Activated CD4-positive, alpha-beta memory T cell treated with anti-CD3 and anti-CD28 coated beads for 36 hours (primary cell): ENCODE data around the gene CIC. TPM values are rescaled to one million over a fixed set of nuclear protein-coding genes. Genes with fewer than 3 reads are reported as not detected.
"Not testable (repeated sequence)": the region's sequence is repeated elsewhere in the genome, so short reads cannot be mapped to it uniquely, and the experiment has no call there.

ENCODE experiments used
- CTCF ChIA-PET: fragments of 350-600 bp; sonication (Branson Sonifier 250); formaldehyde crosslinking; loops from one replicate; lab custom pipeline; 2021; ENCODE audit warnings: antibody characterized with exemption, inconsistent platforms; lab: Charles Lee
- POLR2A ChIA-PET: fragments of 350-600 bp; sonication (Branson Sonifier 250); formaldehyde crosslinking; loops from one replicate; lab custom pipeline; 2021; ENCODE audit warnings: antibody characterized with exemption; lab: Charles Lee
- DNase-seq: peaks from one replicate; pipeline ENCODE4 v3.0.0-alpha.2; 2020
- H3K27ac Mint-ChIP-seq: one replicate; pipeline ENCODE4 v1.8.0; 2021; ENCODE audit warnings: mixed read lengths
- H3K27me3 Mint-ChIP-seq: one replicate; pipeline ENCODE4 v1.8.0; 2021; ENCODE audit warnings: mixed read lengths
- H3K36me3 Mint-ChIP-seq: one replicate; pipeline ENCODE4 v1.8.0; 2021; ENCODE audit warnings: mixed read lengths
- H3K4me1 Mint-ChIP-seq: one replicate; pipeline ENCODE4 v1.8.0; 2021; ENCODE audit warnings: low read depth, mixed read lengths
- H3K4me3 Mint-ChIP-seq: one replicate; pipeline ENCODE4 v1.8.0; 2021; ENCODE audit warnings: mild to moderate bottlenecking, mixed read lengths
- H3K9me3 Mint-ChIP-seq: one replicate; pipeline ENCODE4 v1.8.0; 2021; ENCODE audit warnings: mixed read lengths
- intact Hi-C: fragments of 100-400 bp; cut with micrococcal nuclease; formaldehyde crosslinking; loops from one replicate; pipeline ENCODE4 v1.15.1; 2023
- total RNA-seq, 2 experiments: library from RNA; stranded (reverse); gene quantifications; one replicate each; pipeline ENCODE4 v1.2.3, GENCODE V29; 2021

Gene CIC
- total RNA-seq, 2 experiments from 2014 or later, result 56.9 to 64.2 TPM

DNA sequence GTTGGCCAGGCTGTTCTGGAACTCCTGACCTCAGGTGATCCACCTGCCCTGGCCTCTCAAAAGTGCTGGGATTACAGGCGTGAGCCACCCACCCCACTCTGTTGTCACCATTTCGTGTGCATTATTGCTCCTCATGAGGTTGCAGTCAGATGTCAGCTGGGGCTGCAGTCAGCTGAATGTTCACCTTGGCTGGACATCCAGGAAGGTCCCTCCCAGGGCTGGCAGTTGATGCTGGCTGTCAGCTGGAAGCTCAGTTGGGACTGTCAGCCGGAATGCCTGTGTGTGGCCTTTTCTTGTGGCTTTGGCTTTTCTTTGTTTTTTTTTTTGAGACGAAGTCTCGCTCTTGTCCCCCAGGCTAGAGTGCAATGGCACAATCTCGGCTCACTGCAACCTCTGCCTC, 63.0 kb downstream of the CIC start:
- CTCF ChIA-PET, result no interaction called here

DNA sequence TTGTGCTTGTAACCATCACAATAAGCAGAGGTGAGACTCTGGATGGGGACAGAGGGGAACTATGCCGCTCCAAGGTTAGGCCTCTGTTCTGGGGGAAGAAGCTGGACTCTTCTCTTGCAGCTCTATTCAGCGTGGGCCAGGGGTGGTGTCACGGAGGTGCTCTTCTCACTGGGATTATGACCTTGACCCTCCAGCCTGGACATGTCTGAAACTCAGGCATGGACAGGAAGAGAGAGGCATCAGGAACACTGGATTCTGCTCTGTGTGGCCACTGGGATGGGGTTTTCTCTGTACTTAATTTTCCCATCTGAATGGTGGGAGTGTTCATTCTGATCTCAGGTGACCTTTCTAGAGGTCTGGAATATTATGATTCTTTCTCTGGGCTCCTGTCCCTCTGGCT, 64.0 kb downstream of the CIC start:
- ChIA-PET CTCF (no interaction called here), POLR2A (no interaction called here)
- intact Hi-C loops, result no loop called here
- H3K27ac Mint-ChIP-seq, result no peak overlapping the region
- H3K9me3 Mint-ChIP-seq, result no peaks in the 10 kb centered on the region
- H3K4me1 Mint-ChIP-seq, result no peaks in the 10 kb centered on the region
- no peak overlapping the region for H3K4me3 Mint-ChIP-seq
- DNase-seq, result no peak
- no peaks in the 10 kb centered on the region for H3K36me3 Mint-ChIP-seq
- H3K27me3 Mint-ChIP-seq, result no peaks in the 10 kb centered on the region

More for the DNA sequence above, 63.0 kb downstream of the CIC start:
- Mint-ChIP-seq H3K4me3 (no peak overlapping the region), H3K27me3 (no peaks in the 10 kb centered on the region), H3K36me3 (no peaks in the 10 kb centered on the region), H3K27ac (no peak overlapping the region), H3K9me3 (no peaks in the 10 kb centered on the region), H3K4me1 (no peaks in the 10 kb centered on the region)
- no peak for DNase-seq
- POLR2A ChIA-PET, result no interaction called here
- intact Hi-C loops, result no loop called here

DNA sequence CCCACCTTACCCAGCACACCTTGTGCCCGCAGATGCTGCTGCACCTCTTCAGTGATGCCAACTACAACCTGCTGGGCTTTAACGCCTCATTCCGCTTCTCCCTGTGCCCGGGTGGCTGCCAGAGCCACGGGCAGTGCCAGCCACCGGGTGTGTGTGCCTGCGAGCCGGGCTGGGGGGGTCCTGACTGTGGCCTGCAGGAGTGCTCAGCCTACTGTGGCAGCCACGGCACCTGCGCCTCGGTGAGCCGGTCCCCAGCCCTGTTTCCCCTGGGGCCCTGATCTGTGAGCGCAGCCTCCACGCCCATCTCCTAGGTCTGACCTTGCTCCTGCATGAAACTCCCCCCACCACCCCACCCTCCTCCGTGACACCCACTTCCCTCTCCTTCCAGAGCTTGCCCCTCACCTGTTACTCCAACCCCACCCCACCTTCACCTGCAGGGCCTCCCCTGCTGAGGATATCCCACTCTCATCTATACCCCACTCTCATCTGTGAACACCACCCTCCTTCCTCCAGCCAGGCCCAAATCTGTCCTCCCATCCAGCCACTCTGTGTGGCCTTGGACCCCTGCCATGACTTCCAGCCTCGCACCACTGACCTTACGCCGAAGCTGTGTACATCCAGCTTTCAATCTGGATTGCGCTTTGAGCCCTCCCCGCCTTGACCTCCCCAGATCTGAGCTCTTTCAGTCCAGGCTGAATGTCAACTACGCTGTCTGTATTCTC, 65.1 kb downstream of the CIC start:
- Mint-ChIP-seq H3K27ac (no peak overlapping the region), H3K27me3 (no peaks in the 10 kb centered on the region), H3K4me3 (no peak overlapping the region), H3K36me3 (no peaks in the 10 kb centered on the region), H3K4me1 (no peaks in the 10 kb centered on the region), H3K9me3 (no peaks in the 10 kb centered on the region)
- ChIA-PET CTCF (no interaction called here), POLR2A (no interaction called here)
- intact Hi-C loops, result no loop called here
- no peak for DNase-seq

DNA sequence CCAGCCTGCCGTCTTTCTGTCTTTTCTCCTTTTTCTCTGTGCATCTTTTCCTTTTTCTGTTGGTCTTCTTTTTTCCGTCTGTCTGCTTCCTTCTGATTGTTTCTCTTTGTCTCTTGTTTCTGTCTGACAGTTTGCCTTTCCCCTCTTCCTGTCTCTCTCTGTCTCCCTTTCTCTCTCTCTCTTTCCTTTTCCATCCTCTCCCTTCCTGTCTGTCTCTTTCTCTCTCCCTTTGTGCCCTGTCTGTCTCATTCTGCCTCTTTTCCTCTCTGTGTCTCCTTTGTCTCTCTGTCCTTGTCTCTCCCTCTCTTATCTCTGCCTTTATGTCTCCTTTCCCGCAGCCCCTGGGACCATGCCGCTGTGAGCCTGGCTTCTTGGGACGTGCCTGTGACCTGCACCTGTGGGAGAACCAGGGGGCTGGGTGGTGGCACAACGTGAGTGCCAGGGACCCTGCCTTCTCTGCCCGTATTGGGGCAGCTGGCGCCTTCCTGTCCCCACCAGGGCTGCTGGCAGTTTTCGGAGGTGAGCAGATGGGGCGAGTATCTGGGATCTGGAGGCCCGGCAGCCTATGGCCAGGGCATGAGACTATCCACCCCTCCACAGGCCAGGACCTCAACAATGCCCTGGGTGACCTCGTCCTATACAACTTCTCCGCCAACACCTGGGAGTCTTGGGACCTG, 65.8 kb downstream of the CIC start:
- no peak for DNase-seq
- Mint-ChIP-seq H3K4me1 (no peaks in the 10 kb centered on the region), H3K4me3 (no peak overlapping the region), H3K27me3 (no peaks in the 10 kb centered on the region), H3K9me3 (no peaks in the 10 kb centered on the region), H3K36me3 (peaks cover 2% of the 10 kb centered on the region), H3K27ac (no peak overlapping the region)
- intact Hi-C loops, result no loop called here
- CTCF ChIA-PET, result no interaction called here
- POLR2A ChIA-PET, result no interaction called here

DNA sequence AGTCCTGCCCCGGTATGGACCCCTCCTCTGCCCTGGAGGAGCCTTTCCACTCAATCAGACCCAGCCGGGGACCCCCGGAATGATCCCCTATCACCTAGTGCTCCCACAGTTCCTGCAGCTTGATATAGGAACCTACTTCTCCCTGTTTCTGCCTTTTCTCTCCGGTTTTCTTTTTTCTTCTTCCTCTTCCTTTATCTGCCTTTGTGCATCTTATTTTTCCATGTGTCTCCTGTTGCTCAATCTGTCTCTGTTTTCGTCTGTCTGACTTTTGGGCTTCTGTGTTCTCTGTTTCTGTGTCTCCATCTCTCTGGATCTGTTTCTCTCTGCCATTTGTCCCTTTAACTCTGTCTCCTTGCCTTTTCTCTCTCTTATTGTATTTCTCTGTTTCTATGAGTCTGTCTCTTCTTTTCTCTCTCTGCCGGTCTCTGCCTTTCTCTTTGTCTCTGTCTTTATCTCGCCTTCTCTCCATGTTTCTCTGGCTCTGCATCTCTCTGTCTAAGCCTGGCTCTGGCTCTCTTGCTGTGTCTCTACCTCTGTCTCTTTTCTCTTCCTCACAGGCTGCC, 66.4 kb downstream of the CIC start:
- Mint-ChIP-seq H3K27ac (no peak overlapping the region), H3K27me3 (no peaks in the 10 kb centered on the region), H3K36me3 (peaks cover 2% of the 10 kb centered on the region), H3K9me3 (no peaks in the 10 kb centered on the region), H3K4me1 (no peaks in the 10 kb centered on the region), H3K4me3 (no peak overlapping the region)
- ChIA-PET POLR2A (no interaction called here), CTCF (no interaction called here)
- intact Hi-C loops, result no loop called here
- DNase-seq, result no peak

DNA sequence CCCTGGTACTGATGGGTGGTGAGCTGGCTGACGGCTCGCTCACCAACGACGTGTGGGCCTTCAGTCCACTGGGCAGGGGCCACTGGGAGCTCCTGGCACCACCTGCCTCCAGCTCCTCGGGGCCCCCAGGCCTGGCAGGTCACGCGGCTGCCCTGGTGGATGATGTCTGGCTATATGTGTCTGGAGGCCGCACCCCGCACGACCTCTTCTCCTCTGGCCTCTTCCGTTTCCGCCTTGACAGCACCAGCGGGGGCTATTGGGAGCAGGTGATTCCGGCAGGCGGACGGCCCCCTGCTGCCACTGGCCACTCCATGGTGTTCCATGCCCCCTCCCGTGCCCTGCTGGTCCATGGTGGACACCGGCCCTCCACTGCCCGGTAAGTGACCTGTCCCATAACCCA, 66.9 kb downstream of the CIC start:
- H3K27me3 Mint-ChIP-seq, result no peaks in the 10 kb centered on the region
- intact Hi-C loops, result no loop called here
- H3K36me3 Mint-ChIP-seq, result peaks cover 2% of the 10 kb centered on the region
- ChIA-PET CTCF (no interaction called here), POLR2A (no interaction called here)
- H3K4me3 Mint-ChIP-seq, result no peak overlapping the region
- H3K4me1 Mint-ChIP-seq, result no peaks in the 10 kb centered on the region
- H3K9me3 Mint-ChIP-seq, result no peaks in the 10 kb centered on the region
- DNase-seq, result no peak
- H3K27ac Mint-ChIP-seq, result no peak overlapping the region

DNA sequence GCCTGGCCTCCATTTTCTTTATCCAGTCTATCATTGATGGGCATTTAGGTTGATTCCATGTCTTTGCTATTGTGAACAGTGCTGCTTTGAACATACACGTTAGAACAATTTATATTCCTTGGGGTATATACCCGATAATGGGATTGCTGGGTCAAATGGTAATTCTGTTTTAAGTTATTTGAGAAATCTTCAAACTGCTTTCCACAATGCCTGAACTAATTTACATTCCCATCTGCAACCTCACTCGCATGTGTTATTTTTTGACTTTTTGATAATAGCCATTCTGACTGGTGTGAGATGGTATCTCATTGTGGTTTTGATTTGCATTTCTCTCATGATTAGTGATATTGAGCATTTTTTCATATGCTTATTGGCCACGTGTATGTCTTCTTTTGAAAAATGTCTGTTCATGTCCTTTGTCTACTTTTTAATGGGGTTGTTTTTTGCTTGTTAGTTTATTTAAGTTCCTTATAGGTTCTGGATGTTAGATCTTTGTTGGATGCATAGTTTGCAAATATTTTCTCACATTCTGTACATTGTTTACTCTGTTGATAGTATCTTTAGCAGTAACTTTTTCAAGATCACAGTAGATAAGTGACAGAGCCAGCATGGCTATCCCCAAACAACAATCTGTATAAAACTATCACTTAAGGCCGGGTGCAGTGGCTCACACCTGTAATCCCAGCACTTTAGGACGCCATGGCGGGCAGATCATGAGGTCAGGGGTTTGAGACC, 70.2 kb downstream of the CIC start:
- H3K36me3 Mint-ChIP-seq, DNase-seq, H3K4me3 Mint-ChIP-seq, POLR2A ChIA-PET, intact Hi-C loops, H3K27me3 Mint-ChIP-seq, H3K9me3 Mint-ChIP-seq, H3K27ac Mint-ChIP-seq, CTCF ChIA-PET, H3K4me1 Mint-ChIP-seq: not testable (repeated sequence)

DNA sequence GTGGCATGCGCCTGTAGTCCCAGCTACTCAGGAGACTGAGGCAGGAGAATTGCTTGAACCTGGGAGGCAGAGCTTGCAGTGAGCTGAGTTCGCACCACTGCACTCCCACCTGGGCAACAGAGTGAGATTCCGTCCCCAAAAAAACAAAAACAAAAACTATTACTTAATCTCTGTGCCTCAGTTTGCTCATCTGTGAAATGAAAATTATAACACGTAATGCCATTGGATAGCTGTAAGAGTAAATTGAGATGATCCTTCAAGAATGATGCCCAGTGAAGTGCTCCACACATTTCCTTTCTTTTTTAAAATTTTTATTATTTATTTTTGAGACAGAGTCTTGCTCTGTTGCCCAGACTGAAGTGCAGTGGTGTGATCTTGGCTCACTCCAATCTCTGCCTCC, 70.9 kb downstream of the CIC start:
- intact Hi-C loops, POLR2A ChIA-PET, H3K36me3 Mint-ChIP-seq, H3K27me3 Mint-ChIP-seq, H3K9me3 Mint-ChIP-seq, H3K4me3 Mint-ChIP-seq, H3K27ac Mint-ChIP-seq, H3K4me1 Mint-ChIP-seq, DNase-seq: not testable (repeated sequence)
- CTCF ChIA-PET, result interaction anchor here (0.6 kb wide), 2 partner anchors 41 to 114 kb away, joined by 3 to 5 read pairs; no protein-coding TSS in a partner anchor

DNA sequence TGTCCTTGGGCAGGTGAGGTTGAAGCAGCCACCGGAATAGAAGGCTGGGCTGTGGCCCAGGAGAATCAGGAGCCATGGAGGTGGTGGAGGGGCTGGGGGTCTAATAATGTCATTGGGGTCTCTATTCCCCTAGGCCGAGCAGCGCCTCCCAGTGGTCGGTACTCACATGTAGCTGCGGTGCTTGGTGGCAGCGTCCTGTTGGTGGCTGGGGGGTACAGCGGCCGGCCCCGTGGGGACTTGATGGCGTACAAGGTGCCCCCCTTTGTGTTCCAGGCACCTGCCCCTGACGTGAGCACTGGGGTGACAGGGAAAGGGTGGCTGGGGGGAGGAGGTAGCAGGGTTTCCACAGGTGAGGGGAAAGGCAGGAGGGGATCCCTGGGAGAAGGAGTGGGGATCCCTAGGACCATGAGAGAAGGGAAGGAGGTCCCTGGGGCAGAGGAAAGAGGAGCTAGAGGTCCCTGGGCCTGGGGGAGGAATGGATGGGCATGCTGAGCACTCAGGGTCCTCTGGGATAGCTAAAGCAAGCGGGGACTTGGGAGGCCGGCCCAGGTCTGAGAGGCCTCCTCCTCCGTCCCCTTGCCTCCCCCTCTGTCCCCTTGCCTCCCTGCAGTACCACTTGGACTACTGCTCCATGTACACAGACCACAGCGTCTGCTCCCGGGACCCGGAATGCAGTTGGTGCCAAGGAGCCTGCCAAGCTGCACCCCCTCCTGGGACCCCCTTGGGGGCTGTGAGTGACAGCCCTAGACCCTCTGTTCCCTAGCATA, 74.5 kb downstream of the CIC start:
- H3K9me3 Mint-ChIP-seq, result no peaks in the 10 kb centered on the region
- DNase-seq, result no peak
- H3K27me3 Mint-ChIP-seq, result no peaks in the 10 kb centered on the region
- ChIA-PET CTCF (no interaction called here), POLR2A (no interaction called here)
- no peak overlapping the region for H3K27ac Mint-ChIP-seq
- intact Hi-C loops, result no loop called here
- no peaks in the 10 kb centered on the region for H3K4me1 Mint-ChIP-seq
- peaks cover 2% of the 10 kb centered on the region for H3K36me3 Mint-ChIP-seq
- no peak overlapping the region for H3K4me3 Mint-ChIP-seq

DNA sequence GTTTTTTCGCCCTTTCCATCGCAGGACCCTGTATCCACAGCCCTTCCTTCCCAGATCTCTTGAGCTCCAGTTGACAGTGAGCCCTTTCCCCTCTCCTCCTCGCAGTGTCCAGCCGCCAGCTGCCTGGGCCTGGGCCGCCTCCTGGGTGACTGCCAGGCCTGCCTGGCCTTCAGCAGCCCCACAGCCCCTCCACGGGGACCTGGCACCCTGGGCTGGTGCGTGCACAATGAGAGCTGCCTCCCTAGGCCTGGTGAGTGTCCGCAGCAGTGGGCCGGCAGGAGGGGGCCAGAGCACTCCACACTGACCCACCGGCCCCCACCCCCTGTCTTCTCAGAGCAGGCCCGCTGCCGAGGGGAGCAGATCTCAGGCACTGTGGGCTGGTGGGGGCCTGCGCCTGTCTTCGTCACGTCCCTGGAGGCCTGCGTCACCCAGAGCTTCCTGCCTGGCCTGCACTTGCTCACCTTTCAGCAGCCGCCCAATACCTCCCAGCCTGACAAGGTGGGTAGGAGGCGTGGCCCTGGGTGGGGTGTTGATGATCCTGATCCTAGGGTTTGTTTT, 75.4 kb downstream of the CIC start:
- Mint-ChIP-seq H3K27ac (no peak overlapping the region), H3K27me3 (no peaks in the 10 kb centered on the region), H3K4me1 (no peaks in the 10 kb centered on the region), H3K9me3 (no peaks in the 10 kb centered on the region), H3K4me3 (no peak overlapping the region), H3K36me3 (peaks cover 2% of the 10 kb centered on the region)
- no peak for DNase-seq
- POLR2A ChIA-PET, result no interaction called here
- CTCF ChIA-PET, result interaction anchor here (0.6 kb wide), 1 partner anchor 33 kb away, joined by 3 read pairs; no protein-coding TSS in a partner anchor
- intact Hi-C loops, result no loop called here
